Measurements from ENCODE around the gene ERC2.

Gene ERC2

DNA sequence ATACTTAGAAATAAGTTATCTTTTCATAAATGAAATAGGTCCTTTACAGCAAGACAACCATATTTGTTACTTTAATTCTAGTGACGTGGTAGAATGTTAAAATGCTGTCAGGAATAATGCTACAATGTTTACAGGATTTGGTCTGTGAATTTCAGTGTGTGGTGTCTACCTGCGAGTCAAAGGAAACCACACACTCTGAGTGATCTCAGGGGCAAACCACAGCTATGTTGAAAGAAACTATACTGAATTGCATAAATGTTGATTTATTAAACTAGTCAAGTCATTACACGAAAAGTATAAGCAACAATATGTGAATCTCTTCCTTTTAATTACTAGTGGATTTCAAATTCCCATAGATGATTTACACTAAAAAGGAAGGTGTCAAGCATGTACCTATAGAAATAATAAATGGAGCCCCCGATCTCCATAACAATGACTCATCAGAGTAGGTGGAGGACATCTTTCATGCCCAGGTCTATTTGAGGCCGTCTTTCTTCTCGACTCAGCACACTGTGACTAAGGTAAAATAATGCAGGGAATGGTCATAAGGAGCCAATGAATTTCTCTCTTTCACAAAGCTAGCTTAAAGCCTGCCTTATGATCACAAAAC, 463.0 kb downstream of the ERC2 start:
- ATAC-seq: no peak
- TF ChIP-seq POU6F1 (CRISPR knock-in tag; IDR thresholded peaks at IDR 0.05; ENCODE audit: borderline replicate concordance, low read depth): no peak
- no peak for TF ChIP-seq TOX (CRISPR knock-in tag; IDR thresholded peaks at IDR 0.05; ENCODE audit: borderline replicate concordance)
- no peak for TF ChIP-seq ARNTL (CRISPR knock-in tag; IDR thresholded peaks at IDR 0.05; ENCODE audit: borderline replicate concordance, low read depth)

- TF ChIP-seq ISL1 (CRISPR knock-in tag; IDR thresholded peaks at IDR 0.05): no peak
- TF ChIP-seq POU6F1 (CRISPR knock-in tag; IDR thresholded peaks at IDR 0.05; ENCODE audit: borderline replicate concordance, low read depth): no peak
- no peak for TF ChIP-seq PPARA (CRISPR knock-in tag; IDR thresholded peaks at IDR 0.05; ENCODE audit: borderline replicate concordance)
- TF ChIP-seq ZFP3 (CRISPR knock-in tag; IDR thresholded peaks at IDR 0.05): no peak
- no peak for TF ChIP-seq BACH2 (CRISPR knock-in tag; IDR thresholded peaks at IDR 0.05; ENCODE audit: borderline replicate concordance)
- TF ChIP-seq ZFP30 (CRISPR knock-in tag; IDR thresholded peaks at IDR 0.05): no peak
- no peak for ATAC-seq
Measured at GRCh38 chr3:56003129-56003528, 465.1 kb downstream of the ERC2 start.

DNA sequence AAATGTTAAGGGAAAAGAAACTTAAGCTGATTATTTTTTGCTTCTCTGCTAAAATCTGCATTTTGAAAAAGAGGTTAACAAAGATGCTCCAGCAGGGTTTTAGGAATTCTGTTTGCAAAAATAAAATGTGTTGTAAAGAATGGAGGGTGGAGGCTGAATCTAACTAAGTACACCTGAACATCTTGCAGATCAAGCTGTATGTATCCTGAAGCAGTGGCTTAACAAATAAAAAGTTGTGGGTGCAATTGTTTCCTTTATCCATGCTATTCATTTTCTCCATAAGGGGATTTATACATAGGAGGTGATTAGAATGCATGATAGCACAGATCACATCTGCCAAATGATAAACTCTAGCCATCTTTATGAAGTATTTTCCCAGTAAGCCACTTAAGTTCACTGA, 466.3 kb downstream of the ERC2 start:
- TF ChIP-seq GLIS3 (CRISPR knock-in tag; IDR thresholded peaks at IDR 0.05) (no peak), ZFP30 (CRISPR knock-in tag; IDR thresholded peaks at IDR 0.05) (no peak), ZNF70 (CRISPR knock-in tag; IDR thresholded peaks at IDR 0.05) (no peak), OSR1 (CRISPR knock-in tag; IDR thresholded peaks at IDR 0.05) (no peak), ZNF8 (CRISPR knock-in tag; IDR thresholded peaks at IDR 0.05) (no peak), TCF4 (CRISPR knock-in tag; IDR thresholded peaks at IDR 0.05; ENCODE audit: borderline replicate concordance) (no peak), RARB (CRISPR knock-in tag; IDR thresholded peaks at IDR 0.05) (no peak), PATZ1 (CRISPR knock-in tag; IDR thresholded peaks at IDR 0.05; ENCODE audit: borderline replicate concordance) (no peak), ESRRG (CRISPR knock-in tag; IDR thresholded peaks at IDR 0.05) (no peak), SNAI2 (CRISPR knock-in tag; IDR thresholded peaks at IDR 0.05) (no peak), ZFP3 (CRISPR knock-in tag; IDR thresholded peaks at IDR 0.05) (no peak), PPARA (CRISPR knock-in tag; IDR thresholded peaks at IDR 0.05; ENCODE audit: borderline replicate concordance) (no peak), CSDC2 (CRISPR knock-in tag; IDR thresholded peaks at IDR 0.05) (no peak), ZNF565 (CRISPR knock-in tag; conservative IDR thresholded peaks at IDR 0.05; ENCODE audit: low read depth) (no peak), ISL1 (CRISPR knock-in tag; IDR thresholded peaks at IDR 0.05) (no peak)
- TF ChIP-seq, protein P1, sequence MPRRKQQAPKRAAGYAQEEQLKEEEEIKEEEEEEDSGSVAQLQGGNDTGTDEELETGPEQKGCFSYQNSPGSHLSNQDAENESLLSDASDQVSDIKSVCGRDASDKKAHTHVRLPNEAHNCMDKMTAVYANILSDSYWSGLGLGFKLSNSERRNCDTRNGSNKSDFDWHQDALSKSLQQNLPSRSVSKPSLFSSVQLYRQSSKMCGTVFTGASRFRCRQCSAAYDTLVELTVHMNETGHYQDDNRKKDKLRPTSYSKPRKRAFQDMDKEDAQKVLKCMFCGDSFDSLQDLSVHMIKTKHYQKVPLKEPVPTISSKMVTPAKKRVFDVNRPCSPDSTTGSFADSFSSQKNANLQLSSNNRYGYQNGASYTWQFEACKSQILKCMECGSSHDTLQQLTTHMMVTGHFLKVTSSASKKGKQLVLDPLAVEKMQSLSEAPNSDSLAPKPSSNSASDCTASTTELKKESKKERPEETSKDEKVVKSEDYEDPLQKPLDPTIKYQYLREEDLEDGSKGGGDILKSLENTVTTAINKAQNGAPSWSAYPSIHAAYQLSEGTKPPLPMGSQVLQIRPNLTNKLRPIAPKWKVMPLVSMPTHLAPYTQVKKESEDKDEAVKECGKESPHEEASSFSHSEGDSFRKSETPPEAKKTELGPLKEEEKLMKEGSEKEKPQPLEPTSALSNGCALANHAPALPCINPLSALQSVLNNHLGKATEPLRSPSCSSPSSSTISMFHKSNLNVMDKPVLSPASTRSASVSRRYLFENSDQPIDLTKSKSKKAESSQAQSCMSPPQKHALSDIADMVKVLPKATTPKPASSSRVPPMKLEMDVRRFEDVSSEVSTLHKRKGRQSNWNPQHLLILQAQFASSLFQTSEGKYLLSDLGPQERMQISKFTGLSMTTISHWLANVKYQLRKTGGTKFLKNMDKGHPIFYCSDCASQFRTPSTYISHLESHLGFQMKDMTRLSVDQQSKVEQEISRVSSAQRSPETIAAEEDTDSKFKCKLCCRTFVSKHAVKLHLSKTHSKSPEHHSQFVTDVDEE (CRISPR knock-in tag; IDR thresholded peaks at IDR 0.05): no peak
- TF ChIP-seq, protein P2, sequence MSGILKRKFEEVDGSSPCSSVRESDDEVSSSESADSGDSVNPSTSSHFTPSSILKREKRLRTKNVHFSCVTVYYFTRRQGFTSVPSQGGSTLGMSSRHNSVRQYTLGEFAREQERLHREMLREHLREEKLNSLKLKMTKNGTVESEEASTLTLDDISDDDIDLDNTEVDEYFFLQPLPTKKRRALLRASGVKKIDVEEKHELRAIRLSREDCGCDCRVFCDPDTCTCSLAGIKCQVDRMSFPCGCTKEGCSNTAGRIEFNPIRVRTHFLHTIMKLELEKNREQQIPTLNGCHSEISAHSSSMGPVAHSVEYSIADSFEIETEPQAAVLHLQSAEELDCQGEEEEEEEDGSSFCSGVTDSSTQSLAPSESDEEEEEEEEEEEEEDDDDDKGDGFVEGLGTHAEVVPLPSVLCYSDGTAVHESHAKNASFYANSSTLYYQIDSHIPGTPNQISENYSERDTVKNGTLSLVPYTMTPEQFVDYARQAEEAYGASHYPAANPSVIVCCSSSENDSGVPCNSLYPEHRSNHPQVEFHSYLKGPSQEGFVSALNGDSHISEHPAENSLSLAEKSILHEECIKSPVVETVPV (CRISPR knock-in tag; IDR thresholded peaks at IDR 0.05): no peak
- no peak for ATAC-seq

All from SK-N-SH treated with all-trans-retinoic acid at 6 μM for 48 hours (cell line).